GM21825 (cell line): ENCODE results near the gene ATP6V0A1.
"Not testable (repeated sequence)": the region's sequence is repeated elsewhere in the genome, so short reads cannot be mapped to it uniquely, and the experiment has no call there.

Source experiments
- ATAC-seq: cut with Tn5 transposase; IDR thresholded peaks from one replicate; pipeline ENCODE4 v1.9.1; 2021; ENCODE audit warnings: mild to moderate bottlenecking, moderate library complexity; ENCODE audit not compliant: unreplicated experiment

The ATP6V0A1 gene

DNA sequence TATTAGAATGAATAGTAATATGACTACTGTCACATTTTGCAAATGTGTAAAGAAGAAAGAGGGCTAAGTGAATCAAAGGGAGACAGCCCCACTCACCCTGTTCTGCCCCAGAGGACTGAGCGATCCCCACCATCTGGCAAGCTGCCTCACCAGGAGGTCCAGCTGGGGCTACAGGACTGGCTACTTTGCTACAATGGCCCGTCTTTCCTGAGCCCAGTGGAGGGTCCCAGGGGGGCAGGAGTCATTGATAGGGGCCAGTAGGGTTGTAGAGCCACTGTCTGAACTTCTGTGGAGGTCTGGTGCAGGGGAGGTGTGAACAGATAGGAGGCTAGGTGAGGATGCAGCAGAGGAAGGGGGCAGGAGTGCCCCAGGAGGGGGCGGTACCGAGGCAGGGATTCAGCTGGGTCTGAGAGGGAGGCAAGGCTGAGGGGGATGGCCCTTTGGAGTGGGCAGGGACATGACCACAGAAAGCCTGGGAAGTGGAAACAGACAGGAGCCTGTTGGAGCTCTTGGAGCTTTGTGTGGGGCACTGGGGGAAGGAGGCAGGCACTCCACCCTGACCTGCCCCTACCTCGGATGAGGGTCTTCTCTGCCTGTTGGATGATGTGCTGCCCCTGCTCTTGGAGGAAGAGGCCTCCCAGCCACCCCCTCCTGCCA, 97.4 kb downstream of the ATP6V0A1 start:
- ATAC-seq, result not testable (repeated sequence)

GRCh38 chr17:42559075-42559474, 100.4 kb downstream of the ATP6V0A1 start:
- ATAC-seq, result no peak

DNA sequence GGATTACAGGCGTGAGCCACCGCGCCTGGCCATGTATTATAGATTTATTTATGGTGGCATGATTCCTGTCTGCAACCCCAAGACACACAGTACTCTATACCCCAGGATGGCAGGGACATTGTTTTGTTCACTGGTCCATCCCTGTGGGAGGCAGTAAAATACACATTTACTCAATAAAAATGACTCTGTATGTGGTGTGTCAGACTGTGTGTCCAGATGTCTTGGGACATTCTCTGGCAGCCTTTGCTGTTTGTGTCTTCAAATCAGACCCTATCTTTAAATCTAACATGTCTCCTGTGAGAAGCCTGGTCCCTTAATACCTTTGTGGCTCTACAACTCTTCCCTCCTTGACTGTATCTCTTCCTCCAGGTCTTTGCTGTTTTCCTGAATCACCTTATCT, 101.6 kb downstream of the ATP6V0A1 start:
- no peak for ATAC-seq

DNA sequence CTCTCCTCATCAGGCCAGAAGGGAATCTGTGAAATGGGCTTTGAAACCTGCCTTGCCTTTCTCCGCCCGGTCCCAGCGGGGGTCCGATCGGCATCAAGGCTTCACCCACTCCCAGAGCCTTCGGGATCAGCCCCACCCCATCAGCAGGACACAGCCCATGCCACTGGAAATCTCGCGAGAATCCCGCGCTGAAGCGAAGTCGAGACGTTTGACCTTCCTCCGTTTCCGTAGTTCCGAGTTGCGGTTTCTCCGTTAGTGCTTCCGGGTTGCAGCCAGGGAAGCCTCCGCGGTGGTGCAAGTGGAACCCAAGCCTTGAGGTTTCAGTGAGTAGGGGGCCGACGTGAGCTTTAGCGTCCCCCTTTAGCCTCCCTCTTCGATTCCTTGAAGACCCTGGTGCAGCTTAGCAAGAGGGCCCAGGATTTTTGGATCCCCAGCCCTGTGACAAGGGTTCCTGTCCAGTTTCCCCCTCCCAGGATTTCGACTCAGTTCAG, 103.3 kb downstream of the ATP6V0A1 start, which contains the start of gene COASY:
TSS of gene COASY (plus strand) at position 252 of the 491 bp plus-strand sequence. CDS start 475 bp downstream, outside the sequence.
- ATAC-seq, result peak; percentile 43

GRCh38 chr17:42562388-42563142, 103.9 kb downstream of the ATP6V0A1 start:
- no peak for ATAC-seq

DNA sequence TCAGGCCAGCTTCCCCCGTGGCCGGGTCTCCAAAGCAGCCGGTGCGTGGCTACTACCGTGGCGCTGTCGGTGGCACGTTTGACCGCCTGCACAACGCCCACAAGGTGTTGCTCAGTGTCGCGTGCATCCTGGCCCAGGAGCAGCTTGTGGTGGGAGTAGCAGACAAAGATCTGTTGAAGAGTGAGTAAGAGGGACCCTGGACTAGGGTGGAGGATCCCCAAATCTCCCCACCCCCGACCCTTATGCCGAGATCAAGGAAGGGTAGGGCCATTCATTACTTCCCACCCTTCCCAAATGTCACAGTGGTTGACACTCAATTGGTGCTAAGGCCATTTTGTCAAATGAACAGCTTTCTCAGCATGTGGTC, 104.4 kb downstream of the ATP6V0A1 start:
- ATAC-seq, result no peak

- ATAC-seq, result no peak
Observed at GRCh38 chr17:42563543-42563942, 104.9 kb downstream of the ATP6V0A1 start.

GRCh38 chr17:42563950-42564349, 105.3 kb downstream of the ATP6V0A1 start:
- ATAC-seq, result no peak

- ATAC-seq, result no peak
Observed at GRCh38 chr17:42564815-42565522, 106.3 kb downstream of the ATP6V0A1 start.

DNA sequence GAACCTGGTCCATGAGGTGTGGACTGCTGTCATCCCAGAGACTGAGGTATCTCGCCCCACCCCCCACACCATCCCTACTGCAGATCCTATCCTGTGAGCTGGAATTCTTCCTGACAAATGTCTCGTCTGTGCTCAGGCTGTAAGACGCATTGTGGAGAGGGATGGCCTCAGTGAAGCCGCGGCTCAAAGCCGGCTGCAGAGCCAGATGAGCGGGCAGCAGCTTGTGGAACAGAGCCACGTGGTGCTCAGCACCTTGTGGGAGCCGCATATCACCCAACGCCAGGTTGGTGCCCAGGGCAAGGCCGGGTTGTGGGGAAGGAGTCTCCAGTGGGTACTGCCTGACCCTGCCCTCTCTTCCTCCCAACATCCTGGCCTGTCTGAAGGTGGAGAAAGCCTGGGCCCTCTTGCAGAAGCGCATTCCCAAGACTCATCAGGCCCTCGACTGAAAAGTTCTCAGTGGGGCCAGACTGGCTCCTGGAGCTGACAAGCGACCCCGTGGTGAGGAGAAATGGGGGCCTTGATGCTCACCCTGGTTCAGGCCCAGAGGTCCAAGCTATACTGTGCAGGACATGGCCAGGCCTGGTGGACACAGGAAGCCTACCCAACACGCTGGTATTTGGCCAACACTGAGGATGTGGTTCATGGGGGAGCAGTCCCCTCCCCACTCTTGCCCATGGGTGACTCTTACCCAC, 107.0 kb downstream of the ATP6V0A1 start:
- no peak for ATAC-seq

DNA sequence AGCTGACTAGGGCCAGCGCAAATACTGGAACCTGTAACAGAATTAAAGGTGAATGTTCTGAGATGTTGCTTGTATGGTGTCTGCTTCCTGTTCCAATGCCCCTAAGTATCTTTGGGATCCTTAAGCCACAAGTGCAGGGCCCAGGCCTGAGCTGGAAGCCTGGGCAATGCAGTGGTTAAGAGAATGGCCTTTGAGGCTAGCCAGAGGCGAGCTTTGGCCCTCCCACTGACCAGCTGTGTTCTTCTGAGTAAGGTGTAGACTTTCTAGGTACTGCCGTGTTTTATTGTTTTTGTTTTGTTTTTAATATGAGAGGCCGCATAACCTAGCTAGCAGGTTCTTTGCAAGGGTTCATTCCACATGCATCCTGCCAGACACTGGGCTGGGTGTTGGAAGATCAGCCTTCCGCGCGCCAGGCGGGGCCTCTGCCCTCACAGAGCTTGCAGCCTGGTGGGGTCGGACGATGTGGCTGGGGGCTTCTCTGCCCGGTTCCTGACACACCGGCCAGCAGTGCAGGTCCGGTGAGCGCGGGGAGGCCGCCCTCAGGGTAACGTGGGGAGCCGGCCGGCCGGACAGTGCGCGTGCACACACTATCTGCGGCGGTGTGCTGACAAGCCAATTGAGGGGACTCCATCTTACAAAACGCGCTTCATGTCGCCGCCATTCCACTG, 107.7 kb downstream of the ATP6V0A1 start:
- no peak for ATAC-seq

GRCh38 chr17:42566883-42567573, 108.3 kb downstream of the ATP6V0A1 start, which contains the start of gene MLX:
Gene MLX (plus strand): TSS chr17:42567100. CDS start chr17:42567125, 25 bp downstream.
- ATAC-seq, result no peak

DNA sequence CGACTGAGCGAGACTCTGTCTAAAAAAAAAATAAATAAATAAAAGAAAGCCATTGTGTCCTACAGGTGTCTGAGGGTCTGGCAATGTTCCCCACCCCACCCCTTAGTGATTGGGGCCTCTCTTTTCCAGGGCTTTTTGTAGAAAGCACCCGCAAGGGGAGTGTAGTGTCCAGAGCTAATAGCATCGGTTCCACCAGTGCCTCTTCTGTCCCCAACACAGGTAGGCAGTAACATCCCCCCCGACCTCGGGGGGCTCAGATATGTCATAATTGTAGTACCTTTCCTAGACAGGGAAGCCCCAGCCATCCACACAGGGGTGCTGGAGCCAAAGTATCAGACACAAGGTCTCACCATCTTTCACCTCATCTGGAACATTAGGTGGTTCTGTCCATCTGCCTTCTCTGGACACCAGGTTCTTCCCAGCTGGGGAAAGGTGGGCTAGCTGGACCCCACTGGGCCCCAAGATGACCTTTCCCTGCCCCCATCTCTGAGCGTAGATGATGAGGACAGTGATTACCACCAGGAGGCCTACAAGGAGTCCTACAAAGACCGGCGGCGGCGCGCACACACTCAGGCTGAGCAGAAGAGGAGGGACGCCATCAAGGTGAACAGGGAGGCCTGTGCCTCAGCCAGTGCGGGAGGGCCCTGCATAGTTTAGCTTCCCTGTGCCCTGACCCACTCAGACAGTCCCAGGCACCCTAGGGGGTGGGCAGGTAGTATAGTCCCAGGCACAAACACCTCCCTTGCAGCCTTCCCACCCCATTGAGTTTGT, 109.8 kb downstream of the ATP6V0A1 start:
- no peak for ATAC-seq

GRCh38 chr17:42571435-42572225, 113.0 kb downstream of the ATP6V0A1 start:
- no peak for ATAC-seq
